Embryonic facial prominence (tissue), 1 donor: Measurements from ENCODE around the gene UBTD2.
"Not testable (repeated sequence)": the region's sequence is repeated elsewhere in the genome, so short reads cannot be mapped to it uniquely, and the experiment has no call there.

Experiments
- DNase-seq: peaks from one replicate; pipeline ENCODE4 v3.0.0-alpha.2; 2016; ENCODE audit errors: extremely low spot score

Gene UBTD2

DNA sequence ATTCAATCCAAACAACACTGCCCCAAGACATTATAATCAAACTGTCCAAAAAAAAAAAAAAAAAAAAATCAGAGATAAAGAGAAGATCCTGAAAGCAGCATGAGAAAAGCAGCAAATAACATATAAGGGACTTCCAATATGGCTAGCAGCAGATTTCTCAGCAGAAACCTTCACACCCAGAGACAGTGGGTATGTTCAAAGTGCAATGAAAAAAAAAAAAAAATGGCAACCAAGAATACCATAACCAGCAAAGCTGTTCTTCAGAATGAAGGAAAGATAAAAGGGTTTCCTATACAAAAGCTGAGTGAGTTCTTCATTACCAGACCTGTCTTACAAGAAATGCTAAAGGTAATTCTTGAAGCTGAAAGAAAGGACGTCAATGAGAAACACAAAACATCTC, 32.1 kb downstream of the UBTD2 start:
- DNase-seq: no peak

DNA sequence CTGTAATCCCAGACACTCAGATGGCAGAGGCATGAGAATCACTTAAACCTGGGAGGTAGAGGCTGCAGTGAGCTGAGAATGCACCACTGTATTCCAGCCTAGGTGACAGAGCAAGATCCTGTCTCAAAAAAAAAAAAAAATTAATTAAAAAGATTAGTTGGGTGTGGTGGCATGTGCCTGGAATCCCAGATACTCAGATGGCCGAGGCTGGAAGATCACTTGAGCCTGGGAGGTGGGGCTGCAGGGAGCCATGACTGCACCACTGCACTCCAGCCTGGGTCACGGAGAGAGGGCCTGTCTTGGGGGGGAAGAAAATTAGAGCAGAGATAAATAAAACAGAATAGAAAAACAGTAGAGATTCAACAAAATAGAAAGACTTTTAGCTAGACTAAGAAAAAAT, 34.9 kb downstream of the UBTD2 start:
- no peak for DNase-seq

DNA sequence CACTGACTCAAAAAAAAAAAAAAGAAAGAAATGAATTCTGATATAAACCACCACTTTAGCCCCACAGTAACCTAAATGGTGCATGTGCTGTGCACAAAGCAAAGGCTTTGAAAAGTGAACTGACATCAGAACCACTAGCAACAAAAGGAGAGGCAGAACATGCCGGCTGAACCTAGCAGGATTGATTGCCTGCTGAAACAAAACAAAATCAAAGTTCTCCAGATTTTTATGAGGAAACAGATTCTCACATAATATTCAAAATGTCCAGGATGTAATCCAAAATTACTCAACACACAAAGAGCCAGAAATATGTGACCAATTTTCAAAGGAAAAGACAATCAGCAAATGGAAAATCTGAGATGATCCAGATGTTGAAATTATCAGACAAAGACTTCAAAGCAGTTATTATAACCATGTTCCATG, 37.9 kb downstream of the UBTD2 start:
- DNase-seq: no peak

DNA sequence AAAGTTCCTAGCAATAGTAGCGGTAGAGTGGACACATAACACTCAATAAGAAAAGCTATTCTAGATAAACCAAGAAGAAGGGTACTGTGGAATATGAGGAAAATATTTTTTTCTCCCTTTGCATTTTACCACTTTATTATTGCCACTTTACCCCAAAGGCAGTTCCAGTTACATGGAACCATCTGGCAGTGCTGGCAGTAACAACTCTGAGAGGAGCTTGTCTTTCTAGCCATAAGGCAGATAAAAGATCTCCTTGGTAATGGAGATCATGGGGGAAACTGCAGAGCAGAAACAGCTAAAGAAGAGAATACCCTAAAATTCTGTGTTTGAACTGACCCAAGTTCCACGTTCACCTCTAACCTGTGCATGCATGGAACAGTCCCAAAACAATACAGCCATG, 38.5 kb downstream of the UBTD2 start:
- no peak for DNase-seq

DNA sequence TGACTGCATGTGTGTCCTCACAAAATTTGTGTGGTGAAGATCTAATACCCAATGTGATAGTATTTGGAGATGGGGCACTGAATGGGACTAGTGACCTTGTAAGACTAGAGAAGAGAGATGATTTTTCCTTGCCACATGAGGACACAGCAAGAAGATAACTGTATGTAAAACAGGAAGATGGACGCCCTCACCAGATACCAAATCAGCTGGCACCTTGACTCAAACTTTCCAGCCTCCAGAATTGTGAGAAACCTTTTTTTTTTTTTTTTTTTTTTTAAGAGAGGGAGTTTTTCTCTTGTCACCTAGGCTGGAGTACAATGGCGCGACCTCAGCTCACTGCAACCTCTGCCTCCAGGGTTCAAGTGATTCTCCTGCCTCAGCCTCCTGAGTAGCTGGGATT, 40.3 kb downstream of the UBTD2 start:
- no peak for DNase-seq

DNA sequence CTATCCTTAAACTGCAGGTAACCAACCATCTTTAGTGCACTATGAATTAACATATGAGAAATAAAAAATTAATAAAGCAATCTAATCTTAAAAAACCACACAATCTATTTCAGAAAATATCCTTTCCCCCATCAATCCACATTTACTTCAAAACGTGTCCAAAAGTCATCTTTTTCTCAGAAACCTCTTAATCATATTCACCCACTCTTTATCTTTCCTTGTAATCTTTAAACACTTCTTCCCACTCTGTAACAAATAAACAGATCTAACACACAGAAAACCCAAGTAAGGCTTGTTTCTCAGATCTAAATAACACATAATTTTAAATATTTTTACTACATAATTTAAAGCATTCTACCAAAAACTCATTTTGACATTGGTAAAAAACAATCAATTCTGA, 45.2 kb downstream of the UBTD2 start:
- DNase-seq: no peak

DNA sequence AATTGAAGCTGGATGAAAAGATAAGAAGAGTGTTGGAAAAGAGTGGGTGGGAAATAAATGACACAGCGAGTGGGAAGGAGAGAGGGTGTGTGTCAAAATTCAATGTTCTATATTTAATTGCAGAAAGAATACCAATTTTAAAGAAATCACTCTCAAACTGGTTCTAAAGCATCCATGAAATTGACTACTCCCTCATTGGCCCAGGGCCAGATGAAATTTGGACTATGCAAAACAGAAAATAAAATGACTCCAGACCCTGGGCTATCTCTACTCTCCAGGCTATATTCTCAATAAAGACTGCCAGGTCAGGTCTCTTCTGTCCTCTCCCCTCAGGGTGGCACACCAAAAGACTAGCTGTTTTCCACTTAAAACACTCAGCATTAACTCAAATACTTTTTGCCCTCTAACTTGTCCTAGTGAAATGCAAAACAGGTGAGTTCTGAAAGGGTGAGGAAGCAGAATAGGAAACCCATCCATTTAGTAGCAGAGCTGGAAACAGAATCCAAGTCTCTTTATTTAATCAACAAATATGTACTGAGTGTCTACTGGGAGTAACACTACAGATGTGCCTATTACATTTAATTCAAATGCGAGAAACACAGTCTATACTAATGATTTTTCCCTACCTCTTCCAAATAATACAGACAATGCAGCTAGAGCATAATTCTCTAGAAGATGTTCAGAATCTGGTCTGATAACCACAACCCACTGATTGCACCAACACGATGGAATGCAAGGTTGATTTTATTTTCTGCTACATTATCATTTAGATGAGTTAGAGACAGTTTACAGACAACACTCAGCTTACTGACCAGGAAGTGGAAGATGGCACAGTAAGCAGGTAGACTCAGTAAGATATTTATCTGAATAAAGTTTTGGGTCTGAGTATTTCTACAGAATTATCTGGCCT, 47.5 kb downstream of the UBTD2 start:
- no peak for DNase-seq

DNA sequence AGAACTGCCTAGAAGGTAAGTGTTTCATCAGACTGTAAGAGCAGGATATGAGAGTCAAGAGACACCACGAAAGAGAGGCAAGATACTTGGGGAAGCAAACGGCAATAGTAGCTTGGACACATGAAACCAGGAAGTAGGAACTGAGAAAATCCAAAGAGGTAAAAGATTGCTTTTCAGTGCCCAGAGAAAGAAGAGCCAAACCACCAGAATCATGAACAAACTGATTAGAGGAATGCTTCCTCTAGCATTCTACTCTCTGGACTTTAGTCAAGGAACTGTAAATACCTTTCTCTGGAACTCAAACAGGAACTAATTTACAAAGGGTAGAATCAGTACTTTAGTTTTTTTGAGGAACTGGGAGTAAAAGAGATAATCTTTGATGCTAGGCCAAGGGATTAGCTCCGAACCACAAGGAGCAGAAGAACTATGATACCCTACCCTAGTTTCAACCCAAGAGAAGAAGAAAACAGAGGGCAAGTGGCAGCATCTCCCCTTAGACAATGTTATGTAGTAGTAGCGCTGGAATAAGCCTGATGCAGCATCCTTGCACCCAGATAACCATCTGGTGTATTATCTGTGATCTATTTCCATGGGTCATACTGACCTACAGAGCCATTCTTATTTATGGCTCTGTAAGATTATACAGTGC, 48.3 kb downstream of the UBTD2 start:
- DNase-seq: no peak

DNA sequence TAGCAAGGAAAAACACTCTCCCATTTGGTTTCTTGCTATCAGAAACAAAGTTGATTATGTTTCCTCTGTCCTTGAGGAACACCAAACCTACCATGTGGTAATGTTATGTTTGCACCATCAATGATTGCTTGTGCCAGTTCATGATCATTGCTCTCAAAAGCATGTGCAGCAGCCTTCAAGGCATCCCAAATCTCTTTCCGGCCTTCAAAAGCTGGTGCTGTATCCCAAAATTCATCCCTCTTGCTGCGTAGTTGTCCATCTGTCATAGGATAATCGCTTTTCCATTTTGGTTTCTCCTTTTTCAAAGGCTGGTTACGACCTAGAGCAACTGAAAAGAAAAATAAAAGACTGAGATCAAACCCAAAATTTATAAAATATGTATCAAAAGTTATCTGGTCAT, 49.5 kb downstream of the UBTD2 start:
- no peak for DNase-seq

DNA sequence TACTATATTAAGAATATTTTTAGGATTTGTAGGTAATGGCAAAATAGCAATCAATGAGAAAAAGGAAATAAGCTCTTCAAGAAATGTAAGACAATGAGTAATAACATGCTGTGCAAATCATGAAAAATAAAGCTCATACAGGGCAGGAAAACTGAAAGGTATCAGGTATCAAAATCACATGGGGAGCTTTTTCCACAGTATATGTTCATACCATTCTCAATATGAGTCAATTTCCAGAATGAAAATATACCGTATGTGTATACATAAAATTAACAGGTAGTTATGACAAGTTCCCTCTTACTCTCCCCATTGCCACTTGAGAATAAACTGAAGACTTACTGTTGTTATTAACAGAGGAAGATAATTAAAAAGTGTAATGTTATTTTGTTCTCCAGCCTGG, 53.7 kb downstream of the UBTD2 start:
- no peak for DNase-seq

DNA sequence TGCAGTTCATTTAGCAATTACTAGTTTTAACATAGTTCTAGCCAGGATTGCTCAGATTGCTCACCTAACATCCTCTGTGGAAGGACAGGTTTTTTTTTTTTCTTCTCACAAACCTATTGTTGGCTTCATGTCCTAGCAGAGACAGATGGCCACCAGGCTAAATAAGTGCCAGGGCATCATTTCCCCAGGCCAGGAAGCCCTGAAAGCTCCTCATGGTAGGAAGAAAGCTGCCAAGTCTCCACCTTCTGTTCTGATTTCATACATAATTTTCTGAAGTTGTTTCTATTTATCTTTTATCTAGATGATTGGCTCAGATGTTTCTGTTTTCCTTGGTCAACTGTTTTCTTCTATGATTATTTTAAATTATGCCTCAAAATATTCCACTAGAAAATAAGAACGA, 58.6 kb downstream of the UBTD2 start:
- DNase-seq: no peak

DNA sequence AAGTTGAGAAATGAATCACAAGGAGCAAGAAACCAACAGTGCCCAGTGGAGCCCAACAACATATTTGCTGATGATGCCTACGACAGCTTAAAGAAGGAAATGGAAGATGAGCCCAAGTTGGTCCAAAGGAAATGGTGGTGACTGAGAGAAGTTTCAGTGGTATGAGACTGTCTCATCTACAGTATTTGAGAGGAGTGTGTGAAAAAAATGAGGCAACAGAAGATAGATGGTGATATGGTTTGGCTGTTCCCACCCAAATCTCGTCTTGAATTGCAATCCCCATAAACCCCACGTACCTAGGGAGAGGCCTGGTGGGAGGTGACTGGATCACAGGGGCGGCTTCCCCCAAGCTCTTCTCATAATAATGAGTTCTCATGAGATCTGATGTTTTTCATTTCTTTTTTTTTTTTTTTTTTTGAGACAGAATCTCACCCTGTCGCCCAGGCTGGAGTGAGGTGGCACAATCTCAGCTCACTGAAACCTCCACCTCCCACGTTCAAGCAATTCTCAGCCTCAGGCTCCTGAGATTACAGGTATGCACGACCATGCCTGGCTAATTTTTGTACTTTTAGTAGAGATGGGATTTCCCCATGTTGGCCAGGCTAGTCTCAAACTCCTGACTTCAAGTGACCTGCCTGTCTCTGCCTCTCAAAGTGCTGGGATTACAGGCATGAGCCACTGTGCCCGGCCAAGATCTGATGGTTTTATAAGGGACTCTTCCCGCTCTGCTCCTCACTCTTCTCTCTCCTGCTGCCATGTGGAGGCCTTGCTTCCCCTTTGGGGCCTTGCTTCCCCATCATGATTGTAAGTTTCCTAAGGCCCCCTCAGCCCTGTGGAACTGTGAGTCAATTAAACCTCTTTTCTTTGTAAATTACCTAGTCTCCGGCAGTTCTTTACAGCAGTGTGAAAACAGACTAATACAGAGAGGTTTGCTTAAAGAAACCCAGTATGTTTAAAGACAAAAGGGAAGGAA, 59.4 kb downstream of the UBTD2 start:
- DNase-seq: no peak

DNA sequence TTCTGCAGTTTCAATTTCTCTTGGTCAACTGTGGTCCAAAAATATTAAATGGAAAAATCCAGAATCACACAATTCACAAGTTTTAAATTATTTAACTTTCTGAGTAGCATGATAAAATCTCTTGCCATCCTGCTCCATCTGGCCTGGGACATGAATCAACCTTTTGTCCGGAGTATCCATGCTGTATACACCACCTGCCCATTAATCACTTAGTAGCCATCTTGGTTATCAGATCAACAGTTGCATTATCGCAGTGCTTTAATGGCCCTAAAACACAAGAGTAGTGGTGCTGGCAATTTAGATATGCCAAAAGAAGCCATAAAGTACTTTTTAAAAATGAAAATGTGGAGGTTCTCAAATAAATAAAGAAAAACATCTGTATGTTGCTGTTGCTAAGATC, 64.3 kb downstream of the UBTD2 start:
- no peak for DNase-seq

DNA sequence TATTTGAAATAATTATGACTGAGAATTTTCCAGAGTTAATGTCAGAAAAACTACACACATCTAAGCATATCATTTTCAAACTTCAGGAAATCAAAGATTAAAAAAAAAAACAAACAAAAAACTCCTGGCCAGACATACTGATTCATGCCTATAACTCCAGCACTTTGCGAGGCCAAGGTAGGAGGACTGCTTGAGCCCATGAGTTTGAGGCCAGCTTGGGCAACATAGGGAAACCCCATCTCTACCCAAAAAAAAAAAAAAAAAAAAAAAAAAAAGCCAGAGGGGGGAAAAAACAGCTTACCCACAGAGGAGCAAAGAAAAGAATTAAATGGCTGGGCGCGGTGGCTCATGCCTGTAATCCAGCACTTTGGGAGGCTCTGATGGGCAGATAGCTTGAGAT, 67.2 kb downstream of the UBTD2 start:
- no peak for DNase-seq

DNA sequence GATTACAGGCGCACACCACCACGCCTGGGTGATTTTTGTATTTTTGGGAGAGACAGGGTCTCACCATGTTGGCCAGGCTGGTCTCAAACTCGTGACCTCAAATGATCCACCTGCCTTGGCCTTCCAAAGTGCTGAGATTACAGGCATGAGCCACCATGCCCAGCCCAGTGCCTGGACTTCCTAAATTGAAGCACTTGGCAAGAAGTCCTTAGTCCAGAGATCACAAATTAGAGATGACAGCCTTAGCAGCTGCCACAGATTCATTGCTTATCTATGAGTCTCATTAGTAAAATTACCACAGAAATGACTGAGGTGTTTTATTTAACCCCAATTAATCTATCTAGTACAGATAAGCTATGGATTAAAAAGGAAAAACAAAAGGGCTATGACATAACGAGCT, 70.4 kb downstream of the UBTD2 start:
- DNase-seq: no peak

DNA sequence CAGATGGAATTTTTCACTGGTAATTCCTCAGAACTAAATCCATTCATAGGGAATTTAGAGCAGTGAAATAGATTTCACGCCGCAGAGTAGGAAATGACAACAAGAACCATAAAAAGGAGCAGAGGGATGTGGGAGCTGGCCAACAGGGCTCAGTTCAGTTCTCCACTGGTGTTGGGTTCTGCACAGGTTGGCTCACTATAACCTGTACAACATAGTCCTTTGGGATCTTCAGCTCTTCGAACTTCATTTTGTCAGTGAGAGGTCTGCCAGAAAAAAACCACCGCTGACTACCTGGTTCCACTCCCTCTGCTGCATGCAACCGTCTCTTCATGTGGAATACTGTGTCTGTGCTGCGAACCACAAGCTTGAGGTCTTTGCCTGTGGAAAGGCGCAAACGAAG, 71.9 kb downstream of the UBTD2 start:
- no peak for DNase-seq

DNA sequence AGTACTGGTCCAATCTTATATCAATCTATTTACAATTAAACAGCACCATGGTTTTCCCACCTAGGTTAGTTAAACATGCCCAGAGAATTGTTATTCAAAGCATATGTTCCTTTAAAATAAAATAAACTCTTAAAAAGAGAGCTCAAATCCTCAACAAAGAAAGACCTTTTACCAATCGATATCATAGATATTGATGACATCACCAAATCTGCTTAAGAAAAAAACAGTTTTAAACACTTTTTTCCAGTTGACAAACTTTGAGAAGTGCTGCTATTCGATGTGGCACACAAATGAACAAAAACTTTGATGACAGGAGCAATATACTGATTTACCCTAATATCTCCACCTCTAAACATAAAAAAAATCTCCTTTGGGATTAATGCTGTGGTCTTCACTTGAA, 73.8 kb downstream of the UBTD2 start:
- DNase-seq: no peak

DNA sequence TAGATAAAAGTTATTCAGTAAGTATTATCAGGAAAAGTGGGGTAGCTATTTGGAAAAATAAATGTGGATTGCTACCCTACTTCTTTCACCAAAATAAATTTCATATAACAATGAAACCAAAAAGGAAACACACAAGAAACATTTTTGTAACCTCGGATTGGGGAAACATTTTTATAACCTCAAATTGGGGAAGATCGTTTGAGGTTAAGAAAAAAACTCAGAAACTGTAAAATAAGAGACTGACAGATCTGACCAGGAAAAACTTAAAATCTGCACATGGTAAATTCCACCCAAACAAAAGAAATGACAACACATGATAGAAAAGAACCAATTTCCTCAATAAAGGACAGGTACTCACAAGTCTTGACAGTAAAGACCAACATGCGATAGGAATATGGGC, 76.1 kb downstream of the UBTD2 start:
- DNase-seq: no peak

DNA sequence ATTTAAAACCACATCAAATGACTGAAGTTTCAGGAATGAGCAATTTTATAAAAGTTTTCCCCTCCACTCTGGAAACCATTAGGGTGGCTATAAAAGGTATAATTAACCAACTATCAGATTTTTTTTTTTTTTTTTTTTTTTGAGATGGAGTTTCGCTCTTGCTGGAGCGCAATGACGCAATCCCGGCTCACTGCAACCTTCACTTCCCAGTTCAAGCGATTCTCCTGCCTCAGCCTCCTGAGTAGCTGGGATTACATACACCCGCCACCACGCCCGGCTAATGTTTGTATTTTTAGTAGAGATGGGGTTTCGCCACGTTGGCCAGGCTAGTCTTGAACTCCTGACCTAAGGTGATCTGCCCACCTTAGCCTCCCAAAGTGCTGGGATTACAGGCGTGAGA, 77.6 kb downstream of the UBTD2 start:
- DNase-seq: not testable (repeated sequence)

DNA sequence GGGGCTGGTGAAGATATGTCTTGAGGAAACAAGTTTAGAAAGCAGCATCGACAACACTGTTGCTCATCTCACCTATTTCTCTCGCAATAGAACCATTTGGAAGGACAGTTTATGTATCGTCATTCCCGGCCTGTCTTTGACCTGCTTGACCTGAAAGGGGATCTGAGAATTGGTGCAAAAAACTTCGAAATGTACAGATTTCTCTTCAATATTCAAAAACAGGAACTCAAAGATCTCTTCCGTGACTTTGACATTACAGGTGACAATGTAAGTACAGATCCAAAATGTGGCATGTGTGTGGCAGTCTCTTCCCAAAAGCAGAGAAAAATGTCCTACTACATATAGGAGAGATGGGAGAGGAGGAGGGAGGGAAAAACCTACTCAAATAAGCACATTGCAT, 83.1 kb downstream of the UBTD2 start:
- DNase-seq: no peak

DNA sequence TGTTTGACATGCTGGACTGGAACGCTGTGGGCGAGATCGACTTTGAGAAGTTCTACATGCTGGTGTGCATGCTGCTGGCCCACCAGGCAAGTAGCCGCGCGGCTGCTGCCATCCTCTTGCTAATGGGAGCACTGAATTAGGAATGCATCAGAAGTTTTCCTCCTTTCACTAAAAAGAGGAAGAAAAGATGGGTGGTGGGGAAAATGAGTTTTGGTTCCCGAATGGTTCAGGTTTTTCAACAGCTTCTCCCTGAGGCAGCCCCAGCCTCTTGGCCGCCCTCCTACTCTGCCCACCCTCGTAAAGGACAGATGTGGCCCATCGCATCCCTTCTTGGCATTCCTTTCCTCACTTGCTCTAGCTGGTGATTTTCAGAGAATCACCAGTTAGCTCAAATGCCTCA, 84.1 kb downstream of the UBTD2 start:
- DNase-seq: no peak

DNA sequence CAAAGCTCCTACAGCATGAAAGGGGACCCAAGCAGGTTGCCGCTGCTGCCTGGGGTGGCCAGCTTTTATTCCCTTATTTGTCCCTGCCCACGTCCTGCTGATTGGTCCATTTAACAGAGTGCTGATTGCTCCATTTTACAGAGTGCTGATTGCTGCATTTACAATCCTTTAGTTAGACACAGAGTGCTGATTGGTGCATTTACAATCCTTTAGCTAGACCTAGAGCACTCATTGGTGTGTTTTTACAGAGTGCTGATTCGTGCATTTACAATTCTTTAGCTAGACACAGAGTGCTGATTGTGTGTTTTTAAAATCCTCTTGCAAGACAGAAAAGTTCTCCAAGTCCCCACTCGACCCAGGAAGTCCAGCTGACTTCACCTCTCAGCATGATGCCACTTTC, 85.8 kb downstream of the UBTD2 start:
- not testable (repeated sequence) for DNase-seq
